BLaER1 (cell line): Measurements from ENCODE around the gene ACOT7.
"Not testable (repeated sequence)": the region's sequence is repeated elsewhere in the genome, so short reads cannot be mapped to it uniquely, and the experiment has no call there.

ENCODE experiments used
- H3K27ac ChIP-seq: shearing (Covaris generic); formaldehyde crosslinking; 2 replicates; pipeline ENCODE4 v1.8.1; 2022
- H3K27me3 ChIP-seq: shearing (Covaris generic); formaldehyde crosslinking; 2 replicates; pipeline ENCODE4 v1.8.1; 2022
- H3K36me3 ChIP-seq: shearing (Covaris generic); formaldehyde crosslinking; 2 replicates; pipeline ENCODE4 v1.8.1; 2022
- H3K4me1 ChIP-seq: shearing (Covaris generic); formaldehyde crosslinking; 2 replicates; pipeline ENCODE4 v1.8.1; 2022
- H3K4me2 ChIP-seq: shearing (Covaris generic); formaldehyde crosslinking; 2 replicates; pipeline ENCODE4 v1.8.1; 2022
- H3K4me3 ChIP-seq: shearing (Covaris generic); formaldehyde crosslinking; 2 replicates; pipeline ENCODE4 v1.8.1; 2022
- H3K9ac ChIP-seq: shearing (Covaris generic); formaldehyde crosslinking; 2 replicates; pipeline ENCODE4 v1.8.1; 2022
- H3K9me3 ChIP-seq: shearing (Covaris generic); formaldehyde crosslinking; 2 replicates; pipeline ENCODE4 v1.8.1; 2022
- H4K20me1 ChIP-seq: shearing (Covaris generic); formaldehyde crosslinking; 2 replicates; pipeline ENCODE4 v1.8.1; 2022
- Cebpa-rat ChIP-seq: shearing (Covaris generic); IDR thresholded peaks from 2 replicates; pipeline ENCODE4 v1.8.1; 2022

ACOT7 gene

GRCh38 chr1:6373961-6374720 lies 19.4 kb downstream of the ACOT7 start:
- H3K27ac ChIP-seq = no peak overlapping the region
- peaks cover 9% of the 10 kb centered on the region for H4K20me1 ChIP-seq
- H3K36me3 ChIP-seq = peaks cover 14% of the 10 kb centered on the region
- H3K4me2 ChIP-seq = no peak overlapping the region
- no peak overlapping the region for H3K4me3 ChIP-seq
- H3K9ac ChIP-seq = no peak overlapping the region
- H3K9me3 ChIP-seq = peaks cover 22% of the 10 kb centered on the region
- H3K27me3 ChIP-seq = no peaks in the 10 kb centered on the region
- H3K4me1 ChIP-seq = peaks cover 46% of the 10 kb centered on the region
- no peak for TF ChIP-seq Cebpa-rat

DNA sequence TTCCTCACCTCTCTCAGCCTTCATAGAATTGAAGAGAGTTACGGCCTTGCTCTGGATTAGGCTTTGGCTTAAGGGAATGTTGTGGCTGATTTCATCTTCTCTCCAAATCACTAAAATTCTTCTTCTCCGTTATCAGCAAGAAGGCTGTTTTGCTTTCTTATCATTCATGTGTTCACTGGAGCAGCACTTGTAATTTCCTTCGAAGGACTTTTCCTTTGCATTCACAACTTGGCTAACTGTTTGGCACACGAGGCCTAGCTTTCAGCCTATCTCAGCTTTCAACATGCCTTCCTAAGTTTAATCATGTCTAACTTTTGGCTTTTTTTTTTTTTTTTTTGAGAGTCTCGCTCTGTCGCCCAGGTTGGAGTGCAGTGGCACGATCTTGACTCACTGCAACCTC lies 21.3 kb downstream of the ACOT7 start:
- Histone ChIP-seq H3K9ac (peak overlapping the region; percentile 35; the same call in 1 of the 2 replicates), H3K27ac (0 out of 2 replicates have a peak overlapping the region, but pooled peaks have one; percentile 26), H3K9me3 (peaks cover 40% of the 10 kb centered on the region), H3K4me2 (peak overlapping the region; percentile 60), H3K4me1 (peaks cover 39% of the 10 kb centered on the region), H3K36me3 (peaks cover 31% of the 10 kb centered on the region)
- not testable (repeated sequence) for H3K27me3 ChIP-seq, H4K20me1 ChIP-seq, H3K4me3 ChIP-seq

DNA sequence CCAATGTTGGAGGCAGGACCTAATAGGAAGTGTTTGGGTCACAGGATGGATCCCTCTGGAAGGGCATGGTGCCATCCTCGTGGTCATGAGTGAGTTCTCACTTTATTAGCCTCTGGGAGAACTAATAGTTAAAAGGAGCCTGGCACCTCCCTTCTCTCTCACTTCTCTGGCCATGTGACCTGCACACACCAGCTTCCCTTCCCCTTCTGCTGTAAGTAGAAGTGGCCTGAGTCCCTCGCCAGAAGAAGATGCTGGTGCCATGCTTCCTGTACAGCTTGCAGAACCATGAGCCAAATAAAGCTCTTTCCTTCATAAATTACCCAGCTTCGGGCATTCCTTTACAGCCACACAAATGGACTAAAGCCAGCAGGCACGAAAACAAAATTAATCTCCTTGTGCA lies 23.6 kb downstream of the ACOT7 start:
- H3K4me1 ChIP-seq = peaks cover 41% of the 10 kb centered on the region
- peaks cover 39% of the 10 kb centered on the region for H3K36me3 ChIP-seq
- H3K4me3 ChIP-seq = no peak overlapping the region
- H3K4me2 ChIP-seq = no peak overlapping the region
- 0 out of 2 replicates have a peak, but pooled peaks cover 7% of the 10 kb centered on the region for H4K20me1 ChIP-seq
- no peak overlapping the region for H3K27ac ChIP-seq
- no peaks in the 10 kb centered on the region for H3K27me3 ChIP-seq
- H3K9me3 ChIP-seq = peaks cover 49% of the 10 kb centered on the region
- H3K9ac ChIP-seq = no peak overlapping the region
- TF ChIP-seq Cebpa-rat = no peak

- Histone ChIP-seq H3K4me3 (no peak overlapping the region), H3K9me3 (peaks cover 49% of the 10 kb centered on the region), H3K4me2 (no peak overlapping the region), H3K36me3 (peaks cover 32% of the 10 kb centered on the region), H3K9ac (no peak overlapping the region), H3K27me3 (no peaks in the 10 kb centered on the region), H3K27ac (no peak overlapping the region), H4K20me1 (0 out of 2 replicates have a peak, but pooled peaks cover 10% of the 10 kb centered on the region), H3K4me1 (peaks cover 30% of the 10 kb centered on the region)
- no peak for TF ChIP-seq Cebpa-rat
These were observed 26.1 kb downstream of the ACOT7 start for GRCh38 chr1:6367381-6368012.

DNA sequence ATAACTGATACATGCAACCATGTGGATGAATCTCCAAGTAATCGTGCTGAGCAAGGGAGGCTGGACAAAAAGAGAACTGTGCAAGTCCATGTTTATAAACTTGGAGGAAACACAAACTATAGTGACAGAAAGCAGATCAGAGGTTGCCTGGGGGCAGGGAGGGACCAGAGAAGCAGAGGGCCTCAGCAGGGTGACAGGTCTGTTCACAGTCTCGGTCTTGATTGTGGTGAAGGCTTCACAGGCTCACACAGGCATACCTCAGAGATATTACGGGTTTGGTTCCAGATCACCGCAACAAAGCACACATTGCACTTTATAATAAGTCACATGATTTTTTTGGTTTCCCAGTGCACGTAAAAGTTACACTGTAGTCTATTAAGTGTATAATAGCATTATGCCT lies 28.5 kb downstream of the ACOT7 start:
- H3K27me3 ChIP-seq = no peaks in the 10 kb centered on the region
- TF ChIP-seq Cebpa-rat = no peak
- H3K4me3 ChIP-seq = no peak overlapping the region
- H3K4me2 ChIP-seq = no peak overlapping the region
- H3K9ac ChIP-seq = no peak overlapping the region
- no peak overlapping the region for H3K27ac ChIP-seq
- H4K20me1 ChIP-seq = peaks cover 18% of the 10 kb centered on the region; the same call in 1 of the 2 replicates
- peaks cover 38% of the 10 kb centered on the region for H3K4me1 ChIP-seq
- H3K9me3 ChIP-seq = peaks cover 36% of the 10 kb centered on the region
- peaks cover 25% of the 10 kb centered on the region for H3K36me3 ChIP-seq

DNA sequence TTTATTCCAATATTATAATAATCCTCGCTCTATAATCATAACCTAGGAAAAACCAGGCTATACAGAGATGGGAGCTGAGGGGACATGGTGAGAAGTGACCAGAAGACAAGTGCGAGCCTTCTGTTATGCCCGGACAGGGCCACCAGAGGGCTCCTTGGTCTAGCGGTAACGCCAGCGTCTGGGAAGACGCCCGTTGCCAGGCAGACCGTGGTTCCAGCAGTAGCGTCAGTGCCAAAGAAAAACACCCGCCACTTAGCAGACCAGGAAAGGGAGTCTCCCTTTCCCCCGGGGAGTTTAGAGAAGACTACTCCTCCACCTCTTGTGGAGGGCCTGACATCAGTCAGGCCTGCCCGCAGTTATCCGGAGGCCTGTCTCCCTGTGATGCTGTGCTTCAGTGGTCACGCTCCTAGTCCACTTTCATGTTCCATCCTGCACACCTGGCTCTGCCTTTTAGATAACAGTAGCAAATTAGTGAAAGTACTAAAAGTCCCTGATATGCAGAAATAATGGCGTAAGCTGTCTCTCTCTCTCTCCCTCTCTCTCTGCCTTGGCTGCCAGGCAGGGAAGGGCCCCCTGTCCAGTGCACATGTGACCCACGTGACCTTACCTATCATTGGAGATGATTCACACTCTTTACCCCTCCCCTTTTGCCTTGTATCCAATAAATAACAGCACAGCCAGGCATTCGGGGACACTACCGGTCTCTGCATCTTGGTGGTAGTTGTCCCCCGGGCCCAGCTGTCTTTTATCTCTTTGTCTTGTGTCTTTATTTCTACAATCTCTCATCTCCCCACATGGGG lies 30.3 kb downstream of the ACOT7 start:
- peak overlapping the region; percentile 55 for H3K4me2 ChIP-seq
- H3K9me3 ChIP-seq = peaks cover 19% of the 10 kb centered on the region
- H4K20me1 ChIP-seq = peaks cover 22% of the 10 kb centered on the region; the same call in 1 of the 2 replicates
- H3K9ac ChIP-seq, H3K27me3 ChIP-seq, H3K27ac ChIP-seq, H3K4me3 ChIP-seq: not testable (repeated sequence)
- peaks cover 49% of the 10 kb centered on the region for H3K4me1 ChIP-seq
- H3K36me3 ChIP-seq = peaks cover 18% of the 10 kb centered on the region

DNA sequence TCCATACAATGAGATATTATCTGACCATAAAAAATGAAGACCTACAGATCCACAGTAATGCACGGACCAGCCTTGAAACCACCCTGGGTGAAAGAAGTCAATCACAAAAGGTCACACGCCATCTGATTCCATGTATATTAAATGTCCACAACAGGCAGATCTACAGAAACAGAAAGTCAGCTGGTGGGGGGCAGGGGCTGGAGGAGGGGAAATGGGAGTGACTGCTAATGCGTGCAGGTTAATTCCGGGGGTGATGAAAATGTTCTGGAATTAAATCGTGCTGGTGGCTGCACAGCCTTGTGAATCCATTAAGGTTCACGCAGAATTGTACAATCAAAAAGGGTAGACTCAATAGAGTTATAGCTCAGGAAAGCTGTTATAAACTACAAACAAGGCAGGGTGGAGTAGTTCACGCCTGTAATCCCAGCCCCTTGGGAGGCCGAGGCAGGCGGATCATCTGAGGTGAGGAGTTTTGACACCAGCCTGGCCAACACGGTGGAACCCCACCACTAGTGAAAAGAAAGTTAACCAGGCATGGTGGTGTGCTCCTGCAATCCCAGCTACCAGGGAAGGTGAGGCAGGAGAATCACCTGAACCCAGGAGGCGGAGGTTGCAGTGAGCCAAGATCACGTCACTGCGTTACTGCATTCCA lies 32.3 kb downstream of the ACOT7 start:
- H3K27me3 ChIP-seq = no peaks in the 10 kb centered on the region
- TF ChIP-seq Cebpa-rat = no peak
- peaks cover 5% of the 10 kb centered on the region; the same call in 1 of the 2 replicates for H3K36me3 ChIP-seq
- peak overlapping the region; percentile 71 for H3K9ac ChIP-seq
- peaks cover 29% of the 10 kb centered on the region; the same call in 1 of the 2 replicates for H4K20me1 ChIP-seq
- 0 out of 2 replicates have a peak overlapping the region, but pooled peaks have one; percentile 0 for H3K27ac ChIP-seq
- no peak overlapping the region for H3K4me3 ChIP-seq
- H3K4me1 ChIP-seq = peaks cover 60% of the 10 kb centered on the region
- H3K4me2 ChIP-seq = peak overlapping the region; percentile 92
- H3K9me3 ChIP-seq = no peaks in the 10 kb centered on the region

GRCh38 chr1:6360517-6361070 lies 33.0 kb downstream of the ACOT7 start:
- peak overlapping the region; percentile 92 for H3K4me2 ChIP-seq
- H3K9ac ChIP-seq = peak overlapping the region; percentile 71
- H3K4me3 ChIP-seq = no peak overlapping the region
- peaks cover 29% of the 10 kb centered on the region; the same call in 1 of the 2 replicates for H4K20me1 ChIP-seq
- TF ChIP-seq Cebpa-rat = no peak
- H3K36me3 ChIP-seq = no peaks in the 10 kb centered on the region
- H3K27ac ChIP-seq = peak overlapping the region; percentile 82
- no peaks in the 10 kb centered on the region for H3K9me3 ChIP-seq
- H3K4me1 ChIP-seq = peaks cover 60% of the 10 kb centered on the region
- H3K27me3 ChIP-seq = no peaks in the 10 kb centered on the region

- no peaks in the 10 kb centered on the region for H3K36me3 ChIP-seq
- H3K4me1 ChIP-seq = peaks cover 59% of the 10 kb centered on the region
- no peaks in the 10 kb centered on the region for H3K27me3 ChIP-seq
- H3K9ac ChIP-seq = peak overlapping the region; percentile 71
- no peak for TF ChIP-seq Cebpa-rat
- H3K9me3 ChIP-seq = no peaks in the 10 kb centered on the region
- peak overlapping the region; percentile 92 for H3K4me2 ChIP-seq
- no peak overlapping the region for H3K4me3 ChIP-seq
- H4K20me1 ChIP-seq = peaks cover 29% of the 10 kb centered on the region; the same call in 1 of the 2 replicates
- peak overlapping the region; percentile 82 for H3K27ac ChIP-seq
These were observed 33.5 kb downstream of the ACOT7 start for GRCh38 chr1:6360117-6360496.
